ENCODE measurements around the gene ACSM6.

- no peak for TF ChIP-seq CTCF (IDR thresholded peaks at IDR 0.05)
- no peak for TF ChIP-seq ZBTB43 (CRISPR knock-in tag; IDR thresholded peaks at IDR 0.05)
- no peak for TF ChIP-seq OVOL2 (CRISPR knock-in tag; IDR thresholded peaks at IDR 0.05; ENCODE audit: borderline replicate concordance)
- TF ChIP-seq ZNF512 (CRISPR knock-in tag; IDR thresholded peaks at IDR 0.05; ENCODE audit: borderline replicate concordance): no peak
- TF ChIP-seq E2F5 (CRISPR knock-in tag; IDR thresholded peaks at IDR 0.05): no peak
- no peak for TF ChIP-seq PRRX2 (CRISPR knock-in tag; IDR thresholded peaks at IDR 0.05)
- no peak for TF ChIP-seq ZNF423 (CRISPR knock-in tag; IDR thresholded peaks at IDR 0.05)
- no peak for TF ChIP-seq ATF3 (CRISPR knock-in tag; conservative IDR thresholded peaks at IDR 0.05)
- no peak for TF ChIP-seq PREB (CRISPR knock-in tag; IDR thresholded peaks at IDR 0.05; ENCODE audit: borderline replicate concordance)
- no peak for TF ChIP-seq ZNF263 (CRISPR knock-in tag; IDR thresholded peaks at IDR 0.05; ENCODE audit: low read depth)
These were observed 59.0 kb downstream of the ACSM6 start for GRCh38 chr10:95253007-95253406.

Data from WTC11 (cell line).